IPS-18c (cell line): ENCODE results near the gene OCA2.
"Not testable (repeated sequence)": the region's sequence is repeated elsewhere in the genome, so short reads cannot be mapped to it uniquely, and the experiment has no call there.

Experiments
- H3K4me3 ChIP-seq: 2 replicates; pipeline ENCODE4 v1.7.0; 2013; ENCODE audit warnings: low read depth, mild to moderate bottlenecking, low read length, moderate library complexity; ENCODE audit not compliant: insufficient read depth
- H3K9me3 ChIP-seq: one replicate; pipeline ENCODE4 v1.6.1; 2013; ENCODE audit warnings: mild to moderate bottlenecking, low read length, moderate library complexity; ENCODE audit not compliant: control insufficient read depth, insufficient read depth

Gene OCA2

DNA sequence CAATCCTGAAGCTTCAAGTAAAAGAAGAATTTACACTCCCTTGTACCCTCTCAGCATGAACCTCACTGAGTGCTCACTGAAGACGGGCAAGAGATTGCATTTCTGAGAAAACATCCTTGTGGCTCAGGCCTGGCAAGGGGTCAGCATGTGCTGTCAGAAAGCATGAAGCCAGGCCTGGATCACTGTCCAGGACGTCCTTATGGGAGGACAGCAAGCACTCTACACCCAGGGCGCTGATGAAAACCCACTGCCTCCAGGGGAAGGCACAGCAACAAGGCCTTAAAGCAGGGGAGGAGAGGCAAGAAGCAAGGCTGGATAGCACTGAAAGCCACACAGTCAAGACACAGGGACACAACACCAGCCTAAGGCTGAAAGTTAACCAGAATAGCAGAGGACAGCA lies 315.4 kb downstream of the OCA2 start:
- Histone ChIP-seq H3K4me3 (no peak overlapping the region), H3K9me3 (no peaks in the 10 kb centered on the region)

DNA sequence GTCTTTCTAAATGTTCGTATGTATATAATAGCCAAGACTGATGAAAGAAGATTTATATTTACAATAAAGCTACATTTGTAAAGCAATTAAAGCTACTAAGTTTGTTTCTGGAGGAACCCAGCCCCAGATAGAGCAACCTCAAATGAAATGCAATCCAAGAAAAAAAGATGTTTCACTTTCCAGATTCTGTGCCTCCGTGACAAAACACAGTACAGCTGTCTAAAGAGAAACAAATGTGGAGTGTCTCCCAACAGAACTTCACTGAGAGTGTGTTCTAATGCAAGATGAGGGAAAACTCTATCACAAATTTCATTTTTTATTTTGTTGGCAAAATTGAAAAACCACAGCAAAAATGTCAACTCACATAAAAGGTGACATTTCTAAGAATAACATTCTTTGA lies 317.0 kb downstream of the OCA2 start:
- H3K4me3 ChIP-seq, result no peak overlapping the region
- no peaks in the 10 kb centered on the region for H3K9me3 ChIP-seq

- Histone ChIP-seq H3K4me3 (no peak overlapping the region), H3K9me3 (no peaks in the 10 kb centered on the region)
Observed at GRCh38 chr15:27776501-27776900, 322.6 kb downstream of the OCA2 start.

DNA sequence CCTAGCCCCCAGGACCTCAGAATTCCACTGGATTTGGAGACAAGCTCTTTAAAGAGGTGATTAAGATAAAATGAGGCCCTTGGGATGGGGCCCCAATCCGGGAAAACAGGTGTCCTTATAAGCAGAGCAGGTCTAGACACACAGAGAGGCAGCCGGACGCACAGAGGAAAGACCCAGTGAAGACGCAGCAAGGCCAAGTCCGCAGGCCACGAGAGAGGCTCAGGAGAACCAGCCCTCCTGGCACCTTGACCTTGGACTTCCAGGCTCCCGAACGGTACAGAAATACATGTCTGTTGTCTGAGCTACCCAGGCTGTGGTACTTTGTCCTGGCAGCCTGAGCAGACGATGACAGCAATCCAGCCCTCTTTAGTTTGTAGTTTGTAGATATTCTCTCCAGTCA lies 324.5 kb downstream of the OCA2 start:
- no peak overlapping the region; the same call in 1 of the 2 replicates for H3K4me3 ChIP-seq
- H3K9me3 ChIP-seq, result no peaks in the 10 kb centered on the region

- H3K9me3 ChIP-seq, result no peaks in the 10 kb centered on the region
- H3K4me3 ChIP-seq, result no peak overlapping the region
Observed at GRCh38 chr15:27774191-27774590, 324.9 kb downstream of the OCA2 start.

GRCh38 chr15:27771892-27772291 lies 327.2 kb downstream of the OCA2 start:
- Histone ChIP-seq H3K9me3 (peaks cover 3% of the 10 kb centered on the region), H3K4me3 (no peak overlapping the region)

GRCh38 chr15:27770769-27771554 lies 328.2 kb downstream of the OCA2 start:
- Histone ChIP-seq H3K4me3 (no peak overlapping the region), H3K9me3 (peaks cover 7% of the 10 kb centered on the region)

GRCh38 chr15:27770086-27770607 lies 329.0 kb downstream of the OCA2 start:
- Histone ChIP-seq H3K4me3 (no peak overlapping the region), H3K9me3 (peaks cover 7% of the 10 kb centered on the region)

GRCh38 chr15:27769652-27770051 lies 329.5 kb downstream of the OCA2 start:
- no peak overlapping the region for H3K4me3 ChIP-seq

GRCh38 chr15:27768732-27769475 lies 330.2 kb downstream of the OCA2 start:
- no peak overlapping the region; the same call in 1 of the 2 replicates for H3K4me3 ChIP-seq
- H3K9me3 ChIP-seq, result peaks cover 7% of the 10 kb centered on the region

More at GRCh38 chr15:27769652-27770051, 329.5 kb downstream of the OCA2 start:
- H3K9me3 ChIP-seq, result peaks cover 7% of the 10 kb centered on the region

DNA sequence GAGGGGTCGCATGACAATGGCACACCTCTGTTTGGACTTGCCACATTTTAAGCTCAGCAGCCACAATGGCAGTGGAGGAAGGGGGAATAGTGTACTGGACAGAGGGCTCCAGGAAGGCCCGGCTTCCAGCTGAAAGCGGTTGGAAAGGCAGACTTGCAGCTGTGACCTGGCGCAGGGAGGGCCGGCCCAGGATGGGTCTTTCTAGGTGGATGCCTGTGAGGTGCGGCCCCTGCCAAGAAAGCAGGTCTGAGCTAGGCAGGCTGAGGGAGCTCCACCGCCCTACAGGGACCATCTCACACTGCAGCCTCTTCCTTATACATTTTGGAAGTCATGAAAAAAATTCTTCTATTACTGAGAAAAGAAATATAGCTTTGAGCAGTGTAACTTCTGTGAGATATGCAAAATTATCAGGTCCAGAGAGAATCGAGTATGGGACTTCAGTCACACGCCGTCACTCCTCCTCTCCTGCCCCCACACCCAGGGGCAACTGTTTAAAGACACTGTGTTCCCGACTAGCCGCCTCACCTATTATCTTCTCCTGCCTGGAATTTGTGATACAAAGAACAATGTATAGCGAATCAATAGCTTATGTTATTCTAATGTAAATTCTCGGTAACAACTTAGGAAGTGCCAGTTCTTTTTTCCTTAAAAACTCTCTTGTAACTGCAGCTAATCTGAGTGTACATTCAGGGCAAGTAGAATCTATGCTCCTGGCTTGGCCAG lies 331.0 kb downstream of the OCA2 start:
- Histone ChIP-seq H3K9me3 (peaks cover 7% of the 10 kb centered on the region), H3K4me3 (no peak overlapping the region)

DNA sequence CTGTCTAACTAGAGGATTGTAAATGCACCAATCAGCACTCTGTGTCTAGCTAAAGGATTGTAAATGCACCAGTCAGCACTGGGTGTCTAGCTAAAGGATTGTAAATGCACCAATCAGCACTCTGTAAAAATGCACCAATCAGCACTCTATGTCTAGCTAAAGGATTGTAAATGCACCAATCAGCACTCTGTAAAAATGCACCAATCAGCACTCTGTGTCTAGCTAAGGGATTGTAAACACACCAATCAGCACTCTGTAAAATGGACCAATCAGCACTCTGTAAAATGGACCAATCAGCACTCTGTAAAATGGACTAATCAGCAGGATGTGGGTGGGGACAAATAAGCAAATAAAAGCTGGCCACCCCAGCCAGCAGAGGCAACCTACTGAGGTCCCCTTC lies 331.7 kb downstream of the OCA2 start:
- H3K9me3 ChIP-seq, H3K4me3 ChIP-seq: not testable (repeated sequence)

GRCh38 chr15:27764339-27764738 lies 334.8 kb downstream of the OCA2 start:
- Histone ChIP-seq H3K4me3 (no peak overlapping the region), H3K9me3 (peaks cover 7% of the 10 kb centered on the region)

DNA sequence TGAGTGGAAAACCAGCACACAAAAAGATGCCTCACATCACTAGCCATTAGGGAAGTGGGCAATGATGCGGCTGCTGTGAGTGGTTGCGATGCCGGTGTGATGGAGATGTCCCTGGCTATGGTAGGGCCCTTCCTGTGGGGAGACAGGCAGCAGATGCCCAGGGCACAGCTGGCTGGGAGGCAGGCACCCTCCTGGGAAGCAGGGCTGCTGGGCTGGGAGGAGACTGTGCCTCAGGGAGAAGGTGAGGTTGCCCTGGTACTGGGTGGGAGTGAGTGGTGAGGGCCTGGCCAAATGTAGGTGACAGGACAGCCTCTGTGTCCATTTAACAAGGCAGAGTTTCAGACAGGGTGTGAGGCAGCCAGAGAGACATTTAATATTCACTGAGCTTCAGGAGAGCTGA lies 335.6 kb downstream of the OCA2 start:
- peaks cover 7% of the 10 kb centered on the region for H3K9me3 ChIP-seq
- no peak overlapping the region for H3K4me3 ChIP-seq

- Histone ChIP-seq H3K9me3 (peaks cover 7% of the 10 kb centered on the region), H3K4me3 (no peak overlapping the region)
Observed at GRCh38 chr15:27762471-27762870, 336.6 kb downstream of the OCA2 start.

DNA sequence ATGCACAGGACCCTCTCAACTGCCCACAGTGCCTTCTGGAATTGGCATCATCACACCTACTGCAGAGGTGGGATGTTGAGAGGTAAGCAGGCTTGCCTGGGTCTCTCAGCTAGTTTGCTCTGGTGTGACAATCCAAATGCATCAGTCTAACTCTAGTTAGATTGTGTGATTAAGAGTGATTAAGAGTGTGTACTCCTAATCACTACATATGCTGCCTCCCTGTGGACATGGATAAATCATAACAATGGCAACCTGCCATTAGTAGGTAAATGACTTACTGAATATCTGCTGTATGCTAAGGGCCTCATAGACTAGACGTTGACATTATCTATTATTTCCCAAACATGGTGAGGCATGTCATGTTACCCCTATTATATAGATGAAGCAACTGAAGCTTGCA lies 342.1 kb downstream of the OCA2 start:
- no peaks in the 10 kb centered on the region for H3K9me3 ChIP-seq
- H3K4me3 ChIP-seq, result no peak overlapping the region

- no peaks in the 10 kb centered on the region for H3K9me3 ChIP-seq
Observed at GRCh38 chr15:27752691-27753090, 346.4 kb downstream of the OCA2 start.

More at GRCh38 chr15:27752691-27753090, 346.4 kb downstream of the OCA2 start:
- H3K4me3 ChIP-seq, result no peak overlapping the region
